GM06990 (cell line): ENCODE data around the gene SPATA19.
"Not testable (repeated sequence)": the region's sequence is repeated elsewhere in the genome, so short reads cannot be mapped to it uniquely, and the experiment has no call there.

Experiments used
- DNase-seq: peaks from one replicate; pipeline ENCODE4 v3.0.0-alpha.2; 2011; ENCODE audit not compliant: insufficient read length; ENCODE audit errors: extremely low read depth
- H3K27me3 ChIP-seq: replicated peaks from 2 replicates; pipeline ENCODE4 v1.6.0; 2011; ENCODE audit warnings: low read length; ENCODE audit not compliant: control insufficient read depth, insufficient read depth
- H3K36me3 ChIP-seq: 2 replicates; pipeline ENCODE4 v1.5.1; 2011; ENCODE audit warnings: low read length; ENCODE audit not compliant: control insufficient read depth, insufficient read depth
- H3K4me3 ChIP-seq: replicated peaks from 2 replicates; pipeline ENCODE4 v1.5.1; 2011; ENCODE audit warnings: low read depth, mild to moderate bottlenecking, control low read depth, low read length
- TF ChIP-seq, protein P1 (sequence below): IDR thresholded peaks from 2 replicates; pipeline ENCODE4 v1.5.1; 2011; ENCODE audit warnings: low read length, control low read depth, mild to moderate bottlenecking, inconsistent platforms; ENCODE audit not compliant: insufficient read depth, poor library complexity, severe bottlenecking

The SPATA19 gene

DNA sequence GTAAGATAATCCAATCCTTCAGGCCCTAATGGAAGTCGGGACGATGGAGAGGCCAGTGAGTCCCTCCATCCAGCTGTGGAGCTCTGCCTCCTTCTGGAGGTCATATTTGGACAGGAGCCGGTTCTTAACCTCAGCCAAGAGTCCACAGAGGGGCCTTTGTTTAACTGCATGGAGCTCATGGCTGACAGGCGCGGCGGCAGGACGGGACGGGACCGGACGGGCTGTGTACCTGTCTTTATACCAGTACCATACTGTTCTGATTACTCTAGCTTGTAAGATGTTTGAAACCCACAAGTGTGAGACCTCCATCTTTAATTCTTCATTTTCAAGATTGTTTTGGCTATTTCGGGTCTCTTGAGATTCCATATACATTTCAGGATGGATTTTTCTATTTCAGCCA is 20.2 kb upstream of the SPATA19 start:
- TF ChIP-seq, protein P1, sequence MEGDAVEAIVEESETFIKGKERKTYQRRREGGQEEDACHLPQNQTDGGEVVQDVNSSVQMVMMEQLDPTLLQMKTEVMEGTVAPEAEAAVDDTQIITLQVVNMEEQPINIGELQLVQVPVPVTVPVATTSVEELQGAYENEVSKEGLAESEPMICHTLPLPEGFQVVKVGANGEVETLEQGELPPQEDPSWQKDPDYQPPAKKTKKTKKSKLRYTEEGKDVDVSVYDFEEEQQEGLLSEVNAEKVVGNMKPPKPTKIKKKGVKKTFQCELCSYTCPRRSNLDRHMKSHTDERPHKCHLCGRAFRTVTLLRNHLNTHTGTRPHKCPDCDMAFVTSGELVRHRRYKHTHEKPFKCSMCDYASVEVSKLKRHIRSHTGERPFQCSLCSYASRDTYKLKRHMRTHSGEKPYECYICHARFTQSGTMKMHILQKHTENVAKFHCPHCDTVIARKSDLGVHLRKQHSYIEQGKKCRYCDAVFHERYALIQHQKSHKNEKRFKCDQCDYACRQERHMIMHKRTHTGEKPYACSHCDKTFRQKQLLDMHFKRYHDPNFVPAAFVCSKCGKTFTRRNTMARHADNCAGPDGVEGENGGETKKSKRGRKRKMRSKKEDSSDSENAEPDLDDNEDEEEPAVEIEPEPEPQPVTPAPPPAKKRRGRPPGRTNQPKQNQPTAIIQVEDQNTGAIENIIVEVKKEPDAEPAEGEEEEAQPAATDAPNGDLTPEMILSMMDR: no peak
- Histone ChIP-seq H3K27me3 (no peaks in the 10 kb centered on the region), H3K36me3 (no peaks in the 10 kb centered on the region), H3K4me3 (no peak overlapping the region)
- DNase-seq: no peak

DNA sequence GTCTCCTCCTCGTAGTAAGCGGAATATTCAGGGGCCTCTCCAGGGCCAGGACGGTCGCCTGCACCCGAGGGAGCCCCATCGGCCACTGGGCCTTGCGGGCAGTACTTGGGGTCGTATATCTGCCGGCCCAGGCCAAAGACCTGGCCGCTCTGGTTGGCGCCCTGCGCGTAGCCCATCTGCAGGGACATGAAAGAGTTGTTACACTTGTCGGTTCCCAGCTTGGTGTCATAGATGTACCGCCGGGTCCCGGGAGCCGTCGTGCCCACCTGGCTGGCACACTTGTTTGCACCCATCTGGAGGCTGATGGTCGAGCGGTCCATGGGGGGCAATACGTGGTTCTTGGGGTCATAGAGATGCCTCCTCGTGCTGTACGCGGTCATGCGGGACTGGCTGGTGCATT is 19.4 kb upstream of the SPATA19 start:
- Histone ChIP-seq H3K4me3 (no peak overlapping the region), H3K27me3 (no peaks in the 10 kb centered on the region), H3K36me3 (no peaks in the 10 kb centered on the region)
- TF ChIP-seq, protein P1: no peak
- no peak for DNase-seq

DNA sequence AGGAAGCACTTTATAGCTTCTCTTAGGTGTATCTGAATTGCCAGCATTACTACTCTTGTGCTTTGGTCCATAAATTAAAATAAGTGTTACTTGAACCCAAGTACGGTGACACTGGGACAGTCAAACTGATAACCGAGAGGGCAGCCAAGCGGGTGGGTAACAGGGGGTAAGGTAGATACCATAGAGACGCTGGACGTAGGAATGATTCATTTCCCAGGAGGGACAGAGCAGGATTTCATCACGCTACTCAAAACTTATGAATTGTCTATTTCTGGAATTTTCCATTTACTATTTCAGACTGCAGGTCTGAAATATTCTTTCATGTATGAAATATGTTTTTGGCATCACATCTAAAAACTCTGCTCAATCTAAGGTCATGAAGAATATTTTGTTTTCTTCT is 14.8 kb upstream of the SPATA19 start:
- TF ChIP-seq, protein P1: no peak

DNA sequence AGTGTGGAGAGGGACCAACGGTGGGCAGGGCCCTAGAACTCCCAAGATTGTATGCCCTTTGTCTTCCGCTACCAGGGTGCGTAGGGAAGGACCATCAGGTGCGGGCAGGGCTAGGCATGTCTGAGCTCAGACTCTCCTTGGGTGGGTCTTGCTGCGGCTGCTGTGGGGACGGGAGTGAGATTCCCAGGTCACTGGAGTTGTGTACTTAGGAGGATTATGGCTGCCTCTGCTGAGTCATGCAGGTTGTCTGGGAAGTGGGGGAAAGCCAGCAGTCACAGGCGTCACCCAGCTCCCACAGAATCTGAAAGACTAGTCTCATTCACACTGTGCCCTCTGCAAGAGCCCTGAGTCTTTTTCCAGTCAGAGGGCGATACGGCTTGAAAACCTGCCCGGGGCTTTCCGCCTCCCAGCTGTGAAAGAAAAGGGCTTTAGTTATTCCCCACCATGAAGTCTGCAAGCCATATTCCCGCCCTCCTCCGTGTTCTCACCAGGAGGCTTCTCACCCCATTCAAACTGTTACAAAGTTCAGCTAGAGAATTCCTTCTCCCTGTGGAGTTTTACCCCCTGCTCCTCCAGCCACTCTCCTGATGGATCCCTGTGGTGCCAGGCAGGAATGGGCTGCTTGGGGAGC is 9.1 kb upstream of the SPATA19 start:
- not testable (repeated sequence) for H3K4me3 ChIP-seq, H3K27me3 ChIP-seq, DNase-seq, H3K36me3 ChIP-seq

More for the DNA sequence above, 14.8 kb upstream of the SPATA19 start:
- Histone ChIP-seq H3K36me3 (no peaks in the 10 kb centered on the region), H3K27me3 (no peaks in the 10 kb centered on the region), H3K4me3 (no peak overlapping the region)
- no peak for DNase-seq

DNA sequence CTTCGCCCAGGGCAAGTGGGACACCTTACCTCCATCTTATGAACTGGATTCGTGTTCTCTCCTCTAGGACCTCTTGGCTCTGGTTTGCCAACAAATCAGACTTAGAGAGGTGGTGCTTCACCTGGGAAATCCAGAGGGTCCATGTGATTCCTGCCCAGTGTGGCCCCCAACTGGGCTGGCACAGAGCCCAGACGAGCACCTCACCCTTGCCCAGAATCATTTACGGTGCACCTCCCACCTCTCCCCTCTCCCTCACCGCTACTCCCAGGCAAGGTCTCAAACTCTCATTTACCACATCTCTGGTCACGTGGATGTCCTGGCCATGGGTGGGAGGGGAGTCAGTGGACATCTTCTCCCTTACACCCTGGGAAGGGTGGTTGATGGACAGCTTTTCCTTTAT is 1.1 kb downstream of the SPATA19 start:
- Histone ChIP-seq H3K27me3 (no peaks in the 10 kb centered on the region; the same call in none of the 2 replicates), H3K4me3 (no peak overlapping the region), H3K36me3 (no peaks in the 10 kb centered on the region)
- DNase-seq: no peak
- TF ChIP-seq, protein P1: no peak

DNA sequence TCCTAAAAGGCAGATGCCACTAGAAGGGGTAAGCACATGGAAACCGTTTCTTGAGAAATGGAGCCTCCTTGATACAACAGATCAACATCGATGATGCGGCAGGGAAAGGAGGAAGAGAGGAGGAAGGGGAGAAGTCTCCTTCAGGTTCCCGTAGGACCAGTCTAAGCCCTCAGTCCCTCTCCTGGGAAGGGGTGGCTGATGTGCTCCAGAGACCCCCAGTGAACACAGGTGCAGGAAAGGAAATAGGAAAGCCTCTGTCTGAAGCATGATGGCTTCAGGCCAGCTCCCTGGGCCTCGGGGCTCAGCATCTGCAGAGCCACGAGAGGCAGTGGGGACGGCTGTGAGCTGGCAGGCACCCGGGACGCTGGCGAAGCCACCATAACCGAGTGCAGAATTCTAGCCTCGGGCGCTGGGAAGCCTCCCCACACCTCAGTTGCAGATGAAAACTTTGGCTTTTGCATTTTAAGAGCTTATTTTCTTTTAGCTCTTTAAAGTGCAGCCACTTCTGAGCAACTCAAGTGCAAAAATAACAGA is 1.8 kb downstream of the SPATA19 start:
- DNase-seq: no peak
- Histone ChIP-seq H3K27me3 (no peaks in the 10 kb centered on the region; the same call in none of the 2 replicates), H3K4me3 (no peak overlapping the region), H3K36me3 (no peaks in the 10 kb centered on the region)
- TF ChIP-seq, protein P1: no peak
